Panc1 (cell line): ENCODE results near the gene RGMA.

Experiments used
- POLR2AphosphoS5 ChIP-seq: IDR thresholded peaks from 2 replicates; pipeline ENCODE4 v1.6.1; 2012; ENCODE audit warnings: mild to moderate bottlenecking, low read depth, low read length, moderate library complexity
- TF ChIP-seq, protein P1 (sequence below): fragments of 450-650 bp; IDR thresholded peaks from 2 replicates; pipeline ENCODE4 v1.5.1; 2017; ENCODE audit warnings: mild to moderate bottlenecking

DNA sequence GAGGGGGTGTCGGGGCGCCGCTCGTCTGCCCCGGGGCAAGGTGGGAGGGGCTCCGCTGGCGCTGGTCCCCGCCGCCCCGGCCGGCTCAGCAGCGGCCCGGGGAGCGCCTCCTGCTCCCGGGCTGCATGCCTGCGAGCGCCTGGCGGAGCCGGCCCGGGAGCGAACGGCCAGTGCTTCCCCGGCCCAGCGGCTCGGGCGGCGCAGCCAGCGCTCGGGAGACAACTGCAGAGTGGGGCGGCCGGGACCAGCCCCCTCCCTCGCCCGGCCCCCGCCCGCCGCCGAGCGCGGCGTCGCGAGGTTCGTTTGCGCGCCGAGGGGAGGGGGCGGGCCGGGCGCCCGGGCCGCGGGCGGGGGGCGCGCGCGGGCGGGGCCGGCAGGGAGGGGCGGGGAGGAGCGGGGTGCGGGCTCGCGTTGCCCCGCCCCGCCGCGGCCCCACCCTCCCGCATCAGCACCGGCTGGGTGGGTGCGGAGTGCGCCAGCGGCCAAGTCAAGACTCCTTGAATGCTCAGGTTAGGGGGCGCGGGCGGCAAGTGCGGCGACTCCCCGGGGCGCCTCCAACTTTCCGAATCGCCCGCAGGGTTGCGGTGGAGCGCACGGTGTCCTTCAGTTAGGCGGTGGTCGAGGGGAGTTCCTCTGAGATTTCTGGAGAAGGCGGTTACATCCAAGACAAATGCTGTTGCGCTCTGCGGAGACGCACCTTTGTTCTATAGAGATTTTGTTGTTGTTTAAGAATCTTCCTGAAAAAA is at the start of gene RGMA:
- TF ChIP-seq, protein P1, sequence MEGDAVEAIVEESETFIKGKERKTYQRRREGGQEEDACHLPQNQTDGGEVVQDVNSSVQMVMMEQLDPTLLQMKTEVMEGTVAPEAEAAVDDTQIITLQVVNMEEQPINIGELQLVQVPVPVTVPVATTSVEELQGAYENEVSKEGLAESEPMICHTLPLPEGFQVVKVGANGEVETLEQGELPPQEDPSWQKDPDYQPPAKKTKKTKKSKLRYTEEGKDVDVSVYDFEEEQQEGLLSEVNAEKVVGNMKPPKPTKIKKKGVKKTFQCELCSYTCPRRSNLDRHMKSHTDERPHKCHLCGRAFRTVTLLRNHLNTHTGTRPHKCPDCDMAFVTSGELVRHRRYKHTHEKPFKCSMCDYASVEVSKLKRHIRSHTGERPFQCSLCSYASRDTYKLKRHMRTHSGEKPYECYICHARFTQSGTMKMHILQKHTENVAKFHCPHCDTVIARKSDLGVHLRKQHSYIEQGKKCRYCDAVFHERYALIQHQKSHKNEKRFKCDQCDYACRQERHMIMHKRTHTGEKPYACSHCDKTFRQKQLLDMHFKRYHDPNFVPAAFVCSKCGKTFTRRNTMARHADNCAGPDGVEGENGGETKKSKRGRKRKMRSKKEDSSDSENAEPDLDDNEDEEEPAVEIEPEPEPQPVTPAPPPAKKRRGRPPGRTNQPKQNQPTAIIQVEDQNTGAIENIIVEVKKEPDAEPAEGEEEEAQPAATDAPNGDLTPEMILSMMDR = no peak
- no peak for TF ChIP-seq POLR2AphosphoS5
